Fibroblast of skin of back (primary cell): Measurements from ENCODE around the gene CHRM5.
"Not testable (repeated sequence)": the region's sequence is repeated elsewhere in the genome, so short reads cannot be mapped to it uniquely, and the experiment has no call there.

Experiments used
- DNase-seq: peaks from one replicate; pipeline ENCODE4 v3.0.0-alpha.2; 2013

CHRM5 gene

GRCh38 chr15:33988384-33988783 lies 20.1 kb downstream of the CHRM5 start:
- no peak for DNase-seq

- DNase-seq, result peak; percentile 55
These were observed 25.8 kb downstream of the CHRM5 start for GRCh38 chr15:33994005-33994615.

- not testable (repeated sequence) for DNase-seq
These were observed 27.4 kb downstream of the CHRM5 start for GRCh38 chr15:33995666-33996065.

- DNase-seq, result no peak
These were observed 33.2 kb downstream of the CHRM5 start for GRCh38 chr15:34001536-34001935.

- no peak for DNase-seq
These were observed 38.1 kb downstream of the CHRM5 start for GRCh38 chr15:34006381-34006780.

- no peak for DNase-seq
These were observed 41.4 kb downstream of the CHRM5 start for GRCh38 chr15:34009656-34010055.

- no peak for DNase-seq
These were observed 42.6 kb downstream of the CHRM5 start for GRCh38 chr15:34010921-34011320.

GRCh38 chr15:34011481-34011880 lies 43.2 kb downstream of the CHRM5 start:
- DNase-seq, result no peak

- no peak for DNase-seq
These were observed 44.2 kb downstream of the CHRM5 start for GRCh38 chr15:34012461-34013028.

GRCh38 chr15:34013746-34014145 lies 45.4 kb downstream of the CHRM5 start:
- DNase-seq, result no peak

- no peak for DNase-seq
These were observed 46.3 kb downstream of the CHRM5 start for GRCh38 chr15:34014556-34014955.

GRCh38 chr15:34018021-34018645 lies 49.8 kb downstream of the CHRM5 start:
- no peak for DNase-seq

GRCh38 chr15:34018738-34019137 lies 50.4 kb downstream of the CHRM5 start:
- DNase-seq, result not testable (repeated sequence)

GRCh38 chr15:34019369-34019990 lies 51.2 kb downstream of the CHRM5 start:
- DNase-seq, result no peak

GRCh38 chr15:34023907-34024306 lies 55.6 kb downstream of the CHRM5 start:
- DNase-seq, result no peak

GRCh38 chr15:34025252-34025651 lies 57.0 kb downstream of the CHRM5 start:
- no peak for DNase-seq

- no peak for DNase-seq
These were observed 59.3 kb downstream of the CHRM5 start for GRCh38 chr15:34027606-34028005.

- no peak for DNase-seq
These were observed 63.9 kb downstream of the CHRM5 start for GRCh38 chr15:34031987-34032760.

GRCh38 chr15:34038023-34038870 lies 70.0 kb downstream of the CHRM5 start:
- peak; percentile 82 for DNase-seq

- peak; percentile 64 for DNase-seq
These were observed 70.8 kb downstream of the CHRM5 start, which contains the start of gene AVEN for GRCh38 chr15:34038871-34039789. Gene AVEN, minus strand, starts transcription at chr15:34039204. Its CDS starts 158 bp downstream, at chr15:34039046.

- DNase-seq, result no peak
These were observed 71.5 kb downstream of the CHRM5 start for GRCh38 chr15:34039790-34040113.
